Superior temporal gyrus (tissue), 1 donor: ENCODE measurements around the gene SERINC5.
"Not testable (repeated sequence)": the region's sequence is repeated elsewhere in the genome, so short reads cannot be mapped to it uniquely, and the experiment has no call there.

Experiments used
- DNase-seq: peaks from one replicate; pipeline ENCODE4 v3.0.0-alpha.2; 2016; ENCODE audit errors: extremely low spot score

Gene SERINC5

GRCh38 chr5:80227979-80228596 is 27.8 kb downstream of the SERINC5 start:
- no peak for DNase-seq

- no peak for DNase-seq
Observed at GRCh38 chr5:80225934-80226326, 29.9 kb downstream of the SERINC5 start.

- DNase-seq = no peak
Observed at GRCh38 chr5:80225189-80225933, 30.5 kb downstream of the SERINC5 start.

- no peak for DNase-seq
Observed at GRCh38 chr5:80223561-80223960, 32.3 kb downstream of the SERINC5 start.

- no peak for DNase-seq
Observed at GRCh38 chr5:80220245-80220897, 35.5 kb downstream of the SERINC5 start.

- no peak for DNase-seq
Observed at GRCh38 chr5:80219391-80219790, 36.5 kb downstream of the SERINC5 start.

- no peak for DNase-seq
Observed at GRCh38 chr5:80217667-80218066, 38.2 kb downstream of the SERINC5 start.

- peak; percentile 87 for DNase-seq
Observed at GRCh38 chr5:80216753-80217596, 38.9 kb downstream of the SERINC5 start.

- no peak for DNase-seq
Observed at GRCh38 chr5:80216096-80216495, 39.8 kb downstream of the SERINC5 start.

GRCh38 chr5:80215523-80215922 is 40.3 kb downstream of the SERINC5 start:
- DNase-seq = no peak

- DNase-seq = no peak
Observed at GRCh38 chr5:80213466-80213865, 42.4 kb downstream of the SERINC5 start.

GRCh38 chr5:80212171-80212667 is 43.6 kb downstream of the SERINC5 start:
- no peak for DNase-seq

GRCh38 chr5:80211327-80211726 is 44.5 kb downstream of the SERINC5 start:
- no peak for DNase-seq

GRCh38 chr5:80210014-80210413 is 45.8 kb downstream of the SERINC5 start:
- DNase-seq = no peak

GRCh38 chr5:80208381-80208780 is 47.5 kb downstream of the SERINC5 start:
- peak; percentile 72 for DNase-seq

- no peak for DNase-seq
Observed at GRCh38 chr5:80207832-80208231, 48.0 kb downstream of the SERINC5 start.

- DNase-seq = no peak
Observed at GRCh38 chr5:80206282-80206681, 49.6 kb downstream of the SERINC5 start.

GRCh38 chr5:80205846-80206245 is 50.0 kb downstream of the SERINC5 start:
- no peak for DNase-seq

GRCh38 chr5:80204808-80205614 is 50.8 kb downstream of the SERINC5 start:
- DNase-seq = no peak

GRCh38 chr5:80201763-80202162 is 54.1 kb downstream of the SERINC5 start:
- DNase-seq = not testable (repeated sequence)

GRCh38 chr5:80198920-80199319 is 56.9 kb downstream of the SERINC5 start:
- no peak for DNase-seq
